A549 (cell line): ENCODE data around the gene ALDH1L1. TPM values are rescaled to one million over a fixed set of nuclear protein-coding genes. Genes with fewer than 3 reads are reported as not detected.

Experiments used
- ATAC-seq, 2 experiments: fragments of 200-7000 bp in 1 of 2; fragments of >200 bp in 1 of 2; cut with Nextera tagmentation in 1 of 2; cut with Tn5 transposase in 1 of 2; 3 replicates each; pipeline versions ENCODE4 v1.8.0 to v1.9.1; 2018 to 2020; ENCODE audit warnings: mild to moderate bottlenecking in 1 of 2, moderate library complexity in 1 of 2
- CTCF ChIA-PET: fragments of 300-600 bp; sonication (Branson Sonifier 250); formaldehyde crosslinking; extraction: SDS; loops from one replicate; lab custom pipeline; 2021; ENCODE audit warnings: antibody characterized with exemption, inconsistent platforms; lab: Yijun Ruan, JAX
- POLR2A ChIA-PET: fragments of 350-600 bp; formaldehyde crosslinking; extraction: SDS; loops from one replicate; lab custom pipeline; 2021; ENCODE audit warnings: antibody characterized with exemption, inconsistent platforms; lab: Yijun Ruan, JAX
- DNase-seq, 2 experiments: peaks; one replicate each; pipeline versions ENCODE4 v3.0.0 to v3.0.0-alpha.2; 2011 to 2016; ENCODE audit warnings: low read depth in 1 of 2, low spot score in 1 of 2
- FAIRE-seq: peaks from 2 replicates; lab custom pipeline; 2011; peaks lifted over from hg19 to GRCh38; lab: Jason Lieb, UNC
- H3K27ac ChIP-seq, 2 experiments: fragments of >200 bp; sonication (Bioruptor Twin); formaldehyde crosslinking; 3 replicates each; pipeline ENCODE4 v1.5.1; 2016 to 2017
- H3K4me1 ChIP-seq: fragments of >200 bp; sonication (Bioruptor Twin); formaldehyde crosslinking; 3 replicates; pipeline ENCODE4 v1.6.1; 2016
- H3K4me2 ChIP-seq: fragments of >200 bp; sonication (Bioruptor Twin); formaldehyde crosslinking; 3 replicates; pipeline ENCODE4 v1.6.1; 2016
- H3K4me3 ChIP-seq: fragments of >200 bp; sonication (Bioruptor Twin); formaldehyde crosslinking; 3 replicates; pipeline ENCODE4 v1.5.1; 2016
- H3K9me3 ChIP-seq: fragments of >200 bp; sonication (Bioruptor Twin); formaldehyde crosslinking; 3 replicates; pipeline ENCODE4 v1.6.1; 2016
- BHLHE40 ChIP-seq: IDR thresholded peaks from 2 replicates; pipeline ENCODE4 v1.6.1; 2012; ENCODE audit warnings: low read depth, low read length, inconsistent platforms
- CHD2 ChIP-seq: fragments of 150-350 bp; IDR thresholded peaks from 2 replicates; pipeline ENCODE4 v1.6.1; 2014; ENCODE audit warnings: low read length; ENCODE audit not compliant: partially characterized antibody
- CHD4 ChIP-seq: fragments of 200-600 bp; sonication (generic); IDR thresholded peaks from 2 replicates; pipeline ENCODE4 v1.6.1; 2016; ENCODE audit warnings: antibody characterized with exemption, mild to moderate bottlenecking, borderline replicate concordance
- E2F6 ChIP-seq: IDR thresholded peaks from 2 replicates; pipeline ENCODE4 v1.6.1; 2012; ENCODE audit warnings: low read depth, borderline replicate concordance
- ESRRA ChIP-seq: fragments of 150-350 bp; IDR thresholded peaks from 2 replicates; pipeline ENCODE4 v1.6.1; 2014; ENCODE audit warnings: mild to moderate bottlenecking, low read length, borderline replicate concordance
- HDAC2 ChIP-seq: fragments of 200-600 bp; sonication (generic); IDR thresholded peaks from 2 replicates; pipeline ENCODE4 v1.6.1; 2016
- HEYL ChIP-seq: fragments of 250-450 bp; sonication (Bioruptor Pico); IDR thresholded peaks from 2 replicates; pipeline ENCODE4 v1.8.0; 2021; ENCODE audit warnings: mild to moderate bottlenecking, moderate library complexity
- HMGXB4 ChIP-seq: fragments of 250-450 bp; sonication (Bioruptor Pico); IDR thresholded peaks from 2 replicates; pipeline ENCODE4 v1.5.0; 2021; ENCODE audit warnings: mild to moderate bottlenecking, moderate library complexity, borderline replicate concordance
- HOXB13 ChIP-seq: fragments of 250-450 bp; sonication (Bioruptor Pico); IDR thresholded peaks from 2 replicates; pipeline ENCODE4 v1.5.0; 2020; ENCODE audit warnings: low read depth, mild to moderate bottlenecking, moderate library complexity
- KDM5A ChIP-seq: fragments of 200-600 bp; sonication (generic); IDR thresholded peaks from 2 replicates; pipeline ENCODE4 v1.6.1; 2016; ENCODE audit warnings: antibody characterized with exemption, mild to moderate bottlenecking
- MAFK ChIP-seq: fragments of 450-650 bp; IDR thresholded peaks from 2 replicates; pipeline ENCODE4 v1.6.1; 2014; ENCODE audit not compliant: partially characterized antibody
- MAZ ChIP-seq: fragments of 150-350 bp; IDR thresholded peaks from 2 replicates; pipeline ENCODE4 v1.6.1; 2014; ENCODE audit warnings: antibody characterized with exemption, low read depth, low read length, borderline replicate concordance
- PHF8 ChIP-seq: fragments of 200-600 bp; sonication (generic); IDR thresholded peaks from 2 replicates; pipeline ENCODE4 v1.6.1; 2016; ENCODE audit warnings: low read depth, mild to moderate bottlenecking, antibody characterized with exemption, moderate library complexity, borderline replicate concordance
- POLR2A ChIP-seq: IDR thresholded peaks from 2 replicates; pipeline ENCODE4 v1.6.1; 2012; ENCODE audit warnings: mild to moderate bottlenecking, low read length
- RFX5 ChIP-seq: fragments of 450-650 bp; IDR thresholded peaks from 2 replicates; pipeline ENCODE4 v1.7.1; 2014; ENCODE audit warnings: antibody characterized with exemption, mild to moderate bottlenecking, moderate library complexity
- TP53 ChIP-seq: fragments of 250-450 bp; sonication (Bioruptor Pico); IDR thresholded peaks from 2 replicates; pipeline ENCODE4 v1.5.0; 2021; ENCODE audit warnings: mild to moderate bottlenecking, moderate library complexity
- WGBS: methylation state at CpG from one replicate; pipeline ENCODE4 v1.1.6; 2017; ENCODE audit errors: missing lambda C conversion rate; 5-methylcytosine and 5-hydroxymethylcytosine counted together
- polyA plus RNA-seq, 4 experiments: library from polyadenylated mRNA; depleted of rRNA in 3 of 4; stranded (reverse); fragments of >200 nt; fragmentation: RNase III in 1 of 4; extraction: RNeasy Plus Mini Kit Qiagen cat#74134 plus additional on column Dnase treatment in 1 of 4; gene quantifications; 2 replicates in 3 of 4; 3 replicates in 1 of 4; pipeline ENCODE4 v1.2.3, GENCODE V29; 2011 to 2017
- TF ChIP-seq, protein P1 (sequence below): fragments of 200-600 bp; sonication (generic); IDR thresholded peaks from 2 replicates; pipeline ENCODE4 v1.6.1; 2016; ENCODE audit warnings: antibody characterized with exemption, mild to moderate bottlenecking, moderate library complexity

The ALDH1L1 gene
- polyA plus RNA-seq, 2 of the 4 experiments (the other 2 are of a cell fraction) = 0.14 to 0.18 TPM

DNA sequence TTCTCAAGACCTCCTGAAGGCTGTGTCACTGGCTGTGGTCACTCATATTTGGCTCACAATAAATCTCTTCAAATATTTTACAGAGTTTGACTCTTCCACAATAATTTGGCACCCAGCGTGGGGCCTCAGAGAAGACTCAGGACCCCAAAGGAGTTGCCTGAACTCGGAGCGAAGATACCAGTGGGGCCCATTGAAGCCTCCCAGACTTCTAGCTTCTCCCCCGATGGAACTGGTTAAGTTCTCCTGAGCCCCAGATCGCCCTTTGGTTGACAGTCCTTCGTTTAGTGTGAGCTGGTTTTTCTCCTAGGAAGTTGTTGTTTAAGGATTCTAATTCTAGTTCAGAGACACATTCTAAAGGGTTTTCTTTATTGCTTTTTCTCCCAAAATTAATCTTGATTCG is 95.1 kb downstream of the ALDH1L1 start:
- ChIA-PET POLR2A (no interaction called here), CTCF (interaction anchor here (1.2 kb wide), 1 partner anchor 49 kb away, joined by 3 read pairs; no protein-coding TSS in a partner anchor)
- Histone ChIP-seq H3K4me2 (no peak overlapping the region), H3K27ac (no peak overlapping the region)
- WGBS = 85% methylated on average over 7 of the region's 7 CpGs
- ATAC-seq = no peak
- no peak for FAIRE-seq
- no peak for DNase-seq
- TF ChIP-seq POLR2A = no peak
- TF ChIP-seq, all 56 proteins: peak for 0
- Histone ChIP-seq H3K9me3 (peaks cover 3% of the 10 kb centered on the region; the same call in 1 of the 3 replicates), H3K4me3 (no peak overlapping the region), H3K4me1 (peaks cover 13% of the 10 kb centered on the region)

GRCh38 chr3:126084768-126085180 is 95.6 kb downstream of the ALDH1L1 start:
- ATAC-seq (no peak), DNase-seq (no peak), FAIRE-seq (no peak)
- no peak for TF ChIP-seq RFX5
- TF ChIP-seq, protein P1, sequence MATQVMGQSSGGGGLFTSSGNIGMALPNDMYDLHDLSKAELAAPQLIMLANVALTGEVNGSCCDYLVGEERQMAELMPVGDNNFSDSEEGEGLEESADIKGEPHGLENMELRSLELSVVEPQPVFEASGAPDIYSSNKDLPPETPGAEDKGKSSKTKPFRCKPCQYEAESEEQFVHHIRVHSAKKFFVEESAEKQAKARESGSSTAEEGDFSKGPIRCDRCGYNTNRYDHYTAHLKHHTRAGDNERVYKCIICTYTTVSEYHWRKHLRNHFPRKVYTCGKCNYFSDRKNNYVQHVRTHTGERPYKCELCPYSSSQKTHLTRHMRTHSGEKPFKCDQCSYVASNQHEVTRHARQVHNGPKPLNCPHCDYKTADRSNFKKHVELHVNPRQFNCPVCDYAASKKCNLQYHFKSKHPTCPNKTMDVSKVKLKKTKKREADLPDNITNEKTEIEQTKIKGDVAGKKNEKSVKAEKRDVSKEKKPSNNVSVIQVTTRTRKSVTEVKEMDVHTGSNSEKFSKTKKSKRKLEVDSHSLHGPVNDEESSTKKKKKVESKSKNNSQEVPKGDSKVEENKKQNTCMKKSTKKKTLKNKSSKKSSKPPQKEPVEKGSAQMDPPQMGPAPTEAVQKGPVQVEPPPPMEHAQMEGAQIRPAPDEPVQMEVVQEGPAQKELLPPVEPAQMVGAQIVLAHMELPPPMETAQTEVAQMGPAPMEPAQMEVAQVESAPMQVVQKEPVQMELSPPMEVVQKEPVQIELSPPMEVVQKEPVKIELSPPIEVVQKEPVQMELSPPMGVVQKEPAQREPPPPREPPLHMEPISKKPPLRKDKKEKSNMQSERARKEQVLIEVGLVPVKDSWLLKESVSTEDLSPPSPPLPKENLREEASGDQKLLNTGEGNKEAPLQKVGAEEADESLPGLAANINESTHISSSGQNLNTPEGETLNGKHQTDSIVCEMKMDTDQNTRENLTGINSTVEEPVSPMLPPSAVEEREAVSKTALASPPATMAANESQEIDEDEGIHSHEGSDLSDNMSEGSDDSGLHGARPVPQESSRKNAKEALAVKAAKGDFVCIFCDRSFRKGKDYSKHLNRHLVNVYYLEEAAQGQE = no peak
- TF ChIP-seq HOXB13 (CRISPR knock-in tag) = no peak
- no peak for TF ChIP-seq CHD2
- no peak for TF ChIP-seq KDM5A
- TF ChIP-seq HMGXB4 (CRISPR knock-in tag) = no peak
- TF ChIP-seq CHD4 = no peak
- no peak for TF ChIP-seq ESRRA
- TF ChIP-seq MAFK = no peak
- TF ChIP-seq MAZ = no peak
- no peak for TF ChIP-seq PHF8
- TF ChIP-seq TP53 (CRISPR knock-in tag) = no peak
- TF ChIP-seq E2F6 = no peak
- TF ChIP-seq BHLHE40 = no peak
- TF ChIP-seq HEYL (CRISPR knock-in tag) = no peak
- TF ChIP-seq HDAC2 = no peak
- H3K27ac ChIP-seq = peak overlapping the region in 1 of 2 experiments; percentile 99; a peak in 2 of 6 replicates
- 77% methylated on average over 5 of the region's 5 CpGs for WGBS
- ChIA-PET POLR2A (interaction anchor here (1.1 kb wide), 1 partner anchor 94 kb away, joined by 5 read pairs; no protein-coding TSS in a partner anchor), CTCF (interaction anchor here (1.0 to 1.2 kb wide), 2 partner anchors 12 to 112 kb away, joined by 3 read pairs; no protein-coding TSS in a partner anchor)
- H3K4me2 ChIP-seq = peak overlapping the region; percentile 67
- peak overlapping the region; percentile 87 for H3K4me3 ChIP-seq
- peaks cover 3% of the 10 kb centered on the region; the same call in 1 of the 3 replicates for H3K9me3 ChIP-seq
- peaks cover 13% of the 10 kb centered on the region for H3K4me1 ChIP-seq
